ENCODE measurements around the gene GABRG3.

DNA sequence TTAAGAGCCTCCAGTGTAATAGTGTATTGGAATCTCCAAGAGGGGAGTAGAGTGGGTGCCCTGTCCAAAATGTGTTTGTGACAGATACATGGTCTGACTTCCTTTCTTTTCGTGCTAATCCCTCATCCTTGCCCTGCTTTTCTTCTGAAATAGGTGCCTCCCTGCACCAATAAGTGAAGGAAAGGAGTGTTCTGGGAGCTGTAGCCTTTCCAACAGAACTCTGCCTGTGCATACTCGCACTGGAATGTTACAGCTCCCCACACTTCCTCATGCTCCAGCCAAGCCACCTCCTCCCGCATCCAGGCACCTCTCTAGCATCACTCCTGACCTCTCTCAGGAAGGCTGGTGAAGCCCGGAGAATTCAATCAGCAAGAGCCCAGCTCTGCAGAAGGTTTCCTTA is 478.0 kb downstream of the GABRG3 start:
- TF ChIP-seq EZH2 (IDR thresholded peaks at IDR 0.05; ENCODE audit: low read length): no peak
- TF ChIP-seq, protein P1, sequence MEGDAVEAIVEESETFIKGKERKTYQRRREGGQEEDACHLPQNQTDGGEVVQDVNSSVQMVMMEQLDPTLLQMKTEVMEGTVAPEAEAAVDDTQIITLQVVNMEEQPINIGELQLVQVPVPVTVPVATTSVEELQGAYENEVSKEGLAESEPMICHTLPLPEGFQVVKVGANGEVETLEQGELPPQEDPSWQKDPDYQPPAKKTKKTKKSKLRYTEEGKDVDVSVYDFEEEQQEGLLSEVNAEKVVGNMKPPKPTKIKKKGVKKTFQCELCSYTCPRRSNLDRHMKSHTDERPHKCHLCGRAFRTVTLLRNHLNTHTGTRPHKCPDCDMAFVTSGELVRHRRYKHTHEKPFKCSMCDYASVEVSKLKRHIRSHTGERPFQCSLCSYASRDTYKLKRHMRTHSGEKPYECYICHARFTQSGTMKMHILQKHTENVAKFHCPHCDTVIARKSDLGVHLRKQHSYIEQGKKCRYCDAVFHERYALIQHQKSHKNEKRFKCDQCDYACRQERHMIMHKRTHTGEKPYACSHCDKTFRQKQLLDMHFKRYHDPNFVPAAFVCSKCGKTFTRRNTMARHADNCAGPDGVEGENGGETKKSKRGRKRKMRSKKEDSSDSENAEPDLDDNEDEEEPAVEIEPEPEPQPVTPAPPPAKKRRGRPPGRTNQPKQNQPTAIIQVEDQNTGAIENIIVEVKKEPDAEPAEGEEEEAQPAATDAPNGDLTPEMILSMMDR (optimal IDR thresholded peaks at IDR 0.05 in 1 of 3, IDR thresholded peaks at IDR 0.05 in 1 of 3, conservative IDR thresholded peaks at IDR 0.05 in 1 of 3; ENCODE audit: extremely low read depth in 1 of 3, insufficient read depth in 2 of 3, low read length in 3 of 3): no peak
